Endodermal cell (in vitro differentiated cells): Measurements from ENCODE around the gene NFE2L1. TPM values are rescaled to one million over a fixed set of nuclear protein-coding genes. Genes with fewer than 3 reads are reported as not detected.
"Not testable (repeated sequence)": the region's sequence is repeated elsewhere in the genome, so short reads cannot be mapped to it uniquely, and the experiment has no call there.

Experiments used
- DNase-seq: peaks from one replicate; pipeline ENCODE4 v3.0.0-alpha.2; 2017
- H3K27ac ChIP-seq: 2 replicates; pipeline ENCODE4 v1.5.1; 2013; ENCODE audit warnings: mild to moderate bottlenecking, low read depth, low read length, moderate library complexity
- H3K27me3 ChIP-seq: 2 replicates; pipeline ENCODE4 v1.6.1; 2013; ENCODE audit warnings: mild to moderate bottlenecking, low read length, moderate library complexity; ENCODE audit not compliant: insufficient read depth, control insufficient read depth, poor library complexity, severe bottlenecking
- H3K36me3 ChIP-seq: 2 replicates; pipeline ENCODE4 v1.7.0; 2013; ENCODE audit warnings: mild to moderate bottlenecking, low read length, moderate library complexity; ENCODE audit not compliant: control insufficient read depth, insufficient read depth
- H3K4me1 ChIP-seq: one replicate; pipeline ENCODE4 v1.7.0; 2013; ENCODE audit warnings: low read length; ENCODE audit not compliant: control insufficient read depth, insufficient read depth
- H3K4me3 ChIP-seq: 2 replicates; pipeline ENCODE4 v1.5.1; 2013; ENCODE audit warnings: mild to moderate bottlenecking, low read length, moderate library complexity
- H3K9ac ChIP-seq: 2 replicates; pipeline ENCODE4 v1.6.1; 2013; ENCODE audit warnings: mild to moderate bottlenecking, low read length, moderate library complexity; ENCODE audit not compliant: poor library complexity, severe bottlenecking; ENCODE audit errors: extremely low read depth
- H3K9me3 ChIP-seq: 2 replicates; pipeline ENCODE4 v1.6.1; 2013; ENCODE audit warnings: mild to moderate bottlenecking, low read length, moderate library complexity; ENCODE audit not compliant: control insufficient read depth
- H3K27ac Mint-ChIP-seq: 2 replicates; pipeline ENCODE4 v1.8.0; 2020; ENCODE audit warnings: mixed read lengths
- H3K27me3 Mint-ChIP-seq: 2 replicates; pipeline ENCODE4 v1.8.0; 2021; ENCODE audit warnings: mild to moderate bottlenecking, mixed read lengths; ENCODE audit not compliant: insufficient read depth
- H3K36me3 Mint-ChIP-seq: 2 replicates; pipeline ENCODE4 v1.8.0; 2020; ENCODE audit warnings: low read depth, mixed read lengths
- H3K4me1 Mint-ChIP-seq: 2 replicates; pipeline ENCODE4 v1.8.0; 2020; ENCODE audit warnings: mixed read lengths
- H3K4me3 Mint-ChIP-seq: 2 replicates; pipeline ENCODE4 v1.8.0; 2020; ENCODE audit warnings: mild to moderate bottlenecking, moderate library complexity, mixed read lengths
- H3K9me3 Mint-ChIP-seq: 2 replicates; pipeline ENCODE4 v1.8.0; 2020; ENCODE audit warnings: mild to moderate bottlenecking, mixed read lengths
- CTCF ChIP-seq: fragments of 200-600 bp; sonication (generic); conservative IDR thresholded peaks from 2 replicates; pipeline ENCODE4 v1.5.0; 2021; ENCODE audit warnings: antibody characterized with exemption, mild to moderate bottlenecking
- WGBS, 2 experiments: methylation state at CpG; one replicate each; pipeline versions ENCODE4 v1.1.5 to v1.1.7; 2013; ENCODE audit warnings: missing lambda C conversion rate in 2 of 2, mixed read lengths in 1 of 2; ENCODE audit not compliant: insufficient coverage in 1 of 2, insufficient read length in 1 of 2; 5-methylcytosine and 5-hydroxymethylcytosine counted together
- long read RNA-seq, 4 experiments: library from polyadenylated mRNA in 2 of 4; library from RNA in 1 of 4; library from capped mRNA in 1 of 4; stranded (forward) in 3 of 4; unstranded in 1 of 4; transcript quantifications; one replicate each; pipeline ENCODE4 v2.0.0, GENCODE V29; 2020 to 2021; ENCODE audit warnings: inconsistent platforms in 1 of 4
- polyA plus RNA-seq, 2 experiments: library from polyadenylated mRNA; stranded (reverse); fragments of 50-300 nt; gene quantifications; one replicate each; pipeline ENCODE4 v1.2.3, GENCODE V29; 2013
- total RNA-seq, 2 donors: library from RNA; stranded (reverse); fragmentation: NEBNext Ultra II Directional in 1 of 2; extraction: Animal tissue kit (Norgen Biotek cat#: 25700) in 1 of 2; gene quantifications; 2 replicates in 1 of 2; 3 replicates in 1 of 2; pipeline ENCODE4 v1.2.1, GENCODE V29; 2021

The NFE2L1 gene
- total RNA-seq = 100 to 1,000 TPM; 122 to 135 TPM
- 123 TPM for polyA plus RNA-seq (2013, experiment 1 of 2)
- polyA plus RNA-seq (2013, experiment 2 of 2) = 113 TPM
- long read RNA-seq, experiment 1, full-length matches to known transcripts = 2 of 39 reads
- long read RNA-seq, experiment 1, partial matches to known transcripts = 4 of 39 reads
- long read RNA-seq, experiment 1, other reads (novel, unspliced or antisense) = 33 of 39 reads
- long read RNA-seq, experiment 2, full-length matches to known transcripts = 36 of 72 reads
- long read RNA-seq, experiment 2, partial matches to known transcripts = 8 of 72 reads
- long read RNA-seq, experiment 2, other reads (novel, unspliced or antisense) = 28 of 72 reads
- long read RNA-seq, experiment 3, full-length matches to known transcripts = 33 of 65 reads
- long read RNA-seq, experiment 3, partial matches to known transcripts = 2 of 65 reads
- long read RNA-seq, experiment 3, other reads (novel, unspliced or antisense) = 30 of 65 reads
- long read RNA-seq, experiment 4, full-length matches to known transcripts = 1 of 23 reads
- long read RNA-seq, experiment 4, partial matches to known transcripts = 0 of 23 reads
- long read RNA-seq, experiment 4, other reads (novel, unspliced or antisense) = 22 of 23 reads

DNA sequence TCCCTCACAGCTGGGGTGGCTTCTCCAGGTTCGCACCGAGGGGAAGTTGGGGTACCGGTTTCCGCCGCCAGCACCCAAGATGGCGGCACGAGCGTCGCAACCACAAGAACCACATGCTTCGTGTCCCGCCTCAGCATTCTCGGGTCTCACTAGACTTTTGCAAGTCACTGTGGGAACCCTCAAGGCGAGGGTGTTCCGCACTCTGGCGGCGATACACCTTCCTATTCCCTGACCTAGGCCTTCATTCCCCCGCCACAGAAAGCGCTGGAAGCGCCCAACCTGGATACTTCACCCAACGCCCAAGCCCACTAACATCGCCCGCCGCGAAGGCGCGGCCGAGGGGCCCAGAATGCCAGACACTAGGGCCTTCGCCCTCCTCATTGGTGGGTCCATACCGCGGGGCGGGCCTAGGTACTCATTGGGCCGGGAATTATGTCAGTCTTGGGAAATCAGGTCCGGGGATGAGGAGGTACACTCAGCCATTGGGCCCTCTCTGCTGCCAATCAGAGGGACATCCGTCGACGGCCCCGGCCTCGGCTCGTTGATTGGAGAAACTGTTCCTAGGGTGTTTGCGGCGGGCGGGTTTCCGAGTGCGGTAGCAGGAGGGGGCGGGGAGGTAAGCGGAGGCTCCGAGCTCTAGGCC lies at the start of gene NFE2L1:
NFE2L1 (plus strand) TSS at position 619 of the 643 bp plus-strand sequence. CDS start 2,760 bp downstream, outside the sequence.
- peak within 1 kb of the TSS; percentile 89 for H3K4me3 Mint-ChIP-seq
- peaks cover 11% of the 10 kb centered on the region for H3K4me1 ChIP-seq
- H3K4me1 Mint-ChIP-seq = peaks cover 39% of the 10 kb centered on the region
- peaks cover 7% of the 10 kb centered on the region for H3K27me3 Mint-ChIP-seq
- peak within 1 kb of the TSS; percentile 91 for H3K27ac ChIP-seq
- peak; percentile 100 for DNase-seq
- H3K27me3 ChIP-seq = no peaks in the 10 kb centered on the region
- no peaks in the 10 kb centered on the region for H3K9me3 Mint-ChIP-seq
- TF ChIP-seq CTCF = no peak
- 0% methylated on average over 10 to 47 of the region's 47 CpGs for WGBS, 2 experiments
- peak within 1 kb of the TSS; percentile 87 for H3K9ac ChIP-seq
- peaks cover 25% of the 10 kb centered on the region for H3K36me3 ChIP-seq
- H3K36me3 Mint-ChIP-seq = peaks cover 18% of the 10 kb centered on the region
- H3K27ac Mint-ChIP-seq = peak within 1 kb of the TSS; percentile 100
- peak within 1 kb of the TSS; percentile 98 for H3K4me3 ChIP-seq
- no peaks in the 10 kb centered on the region for H3K9me3 ChIP-seq

DNA sequence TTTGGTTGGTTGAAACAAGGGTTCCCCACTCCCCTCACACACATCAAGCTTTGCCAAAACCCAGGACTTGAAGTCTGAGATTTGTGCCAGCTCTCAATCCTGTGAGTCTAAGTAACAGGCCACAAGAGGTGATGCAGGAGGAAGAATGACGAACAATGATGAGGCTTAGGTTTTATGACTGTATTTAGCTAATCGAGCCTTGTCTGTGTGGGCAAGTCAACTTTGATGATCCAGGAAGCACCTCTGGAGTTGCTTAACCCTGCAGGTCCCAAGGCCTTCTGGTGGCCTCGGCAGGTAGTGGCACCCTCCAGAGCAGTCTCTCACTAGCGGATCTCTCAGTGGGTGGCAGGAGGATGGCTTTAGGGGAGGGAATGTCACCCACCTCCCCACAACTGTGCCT lies 48.6 kb upstream of the NFE2L1 start:
- Mint-ChIP-seq H3K4me1 (peaks cover 49% of the 10 kb centered on the region), H3K27ac (no peak overlapping the region), H3K9me3 (no peaks in the 10 kb centered on the region), H3K4me3 (no peak overlapping the region), H3K36me3 (no peaks in the 10 kb centered on the region), H3K27me3 (no peaks in the 10 kb centered on the region)
- Histone ChIP-seq H3K27me3 (no peaks in the 10 kb centered on the region), H3K4me1 (peaks cover 26% of the 10 kb centered on the region), H3K4me3 (no peak overlapping the region), H3K27ac (no peak overlapping the region), H3K9me3 (no peaks in the 10 kb centered on the region), H3K9ac (no peak overlapping the region), H3K36me3 (no peaks in the 10 kb centered on the region)
- DNase-seq = peak; percentile 79
- peak; percentile 56 for TF ChIP-seq CTCF
- 74 to 75% methylated on average over 3 to 4 of the region's 4 CpGs for whole genome bisulfite sequencing, 2 experiments

DNA sequence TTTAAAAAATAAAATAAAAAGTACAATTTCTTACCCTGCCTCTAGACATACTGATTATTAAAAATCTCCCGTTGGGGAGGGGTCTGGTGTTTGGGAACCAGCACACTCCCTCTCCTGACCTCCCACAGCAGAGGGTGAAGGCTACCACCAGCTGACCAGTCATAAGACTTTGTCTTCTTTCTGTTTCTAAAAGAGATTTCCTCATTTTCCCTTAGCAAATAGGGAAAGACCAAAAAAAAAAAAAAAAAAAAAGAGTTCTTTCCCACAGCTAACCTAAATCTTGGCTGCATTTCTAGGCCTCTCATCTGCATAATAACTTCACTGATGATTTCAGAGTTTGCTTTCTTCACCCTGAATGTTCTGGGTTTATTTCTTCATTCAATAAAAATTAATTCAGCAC lies 47.0 kb upstream of the NFE2L1 start:
- Histone ChIP-seq H3K27ac (peak overlapping the region; percentile 96), H3K4me3 (no peak overlapping the region), H3K9me3 (no peaks in the 10 kb centered on the region), H3K9ac (no peak overlapping the region), H3K27me3 (no peaks in the 10 kb centered on the region), H3K36me3 (no peaks in the 10 kb centered on the region), H3K4me1 (peaks cover 12% of the 10 kb centered on the region)
- no peaks in the 10 kb centered on the region for H3K36me3 Mint-ChIP-seq
- no peak for DNase-seq
- TF ChIP-seq CTCF = no peak
- H3K4me1 Mint-ChIP-seq = peaks cover 41% of the 10 kb centered on the region
- H3K9me3 Mint-ChIP-seq = no peaks in the 10 kb centered on the region
- no peak overlapping the region for H3K27ac Mint-ChIP-seq
- no peaks in the 10 kb centered on the region for H3K27me3 Mint-ChIP-seq
- H3K4me3 Mint-ChIP-seq = no peak overlapping the region
- 86 to 95% methylated on average over 1 of the region's 1 CpG for WGBS, 2 experiments

DNA sequence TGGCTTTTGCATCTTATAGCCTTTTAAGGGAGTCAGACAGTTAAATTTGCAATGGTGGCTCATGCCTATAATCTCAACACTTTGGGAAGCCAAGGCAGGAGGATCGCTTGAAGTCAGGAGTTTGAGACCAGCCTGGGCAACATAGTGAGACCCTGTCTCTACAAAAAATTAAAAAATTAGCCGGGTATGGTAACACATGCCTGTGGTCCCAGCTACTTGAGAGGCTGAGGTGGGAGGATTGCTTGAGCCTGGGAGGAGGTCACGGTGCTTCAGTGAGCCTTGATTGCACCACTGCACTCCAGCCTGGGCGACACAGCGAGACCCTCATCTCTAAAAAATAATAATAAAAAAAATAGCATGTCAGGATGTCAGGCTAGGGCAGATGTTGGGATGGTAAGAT lies 46.5 kb upstream of the NFE2L1 start:
- peak overlapping the region; percentile 96 for H3K27ac ChIP-seq
- H3K9me3 Mint-ChIP-seq = not testable (repeated sequence)

More for the DNA sequence above, 46.5 kb upstream of the NFE2L1 start:
- not testable (repeated sequence) for H3K4me3 Mint-ChIP-seq, H3K36me3 Mint-ChIP-seq, H3K4me3 ChIP-seq, H3K36me3 ChIP-seq, H3K9me3 ChIP-seq, H3K27me3 ChIP-seq, H3K27me3 Mint-ChIP-seq, H3K9ac ChIP-seq, DNase-seq, H3K27ac Mint-ChIP-seq
- H3K4me1 Mint-ChIP-seq = peaks cover 37% of the 10 kb centered on the region
- WGBS, 2 experiments = 90 to 91% methylated on average over 2 to 3 of the region's 5 CpGs
- H3K4me1 ChIP-seq = peaks cover 12% of the 10 kb centered on the region
